Stimulated activated naive CD4-positive, alpha-beta T cell (primary cell): ENCODE results near the gene BCL7C.
"Not testable (repeated sequence)": the region's sequence is repeated elsewhere in the genome, so short reads cannot be mapped to it uniquely, and the experiment has no call there.

Source experiments
- DNase-seq, 6 experiments: peaks; one replicate each; lab custom pipeline; 2025; lab: John Stamatoyannopoulos, UW

Gene BCL7C

DNA sequence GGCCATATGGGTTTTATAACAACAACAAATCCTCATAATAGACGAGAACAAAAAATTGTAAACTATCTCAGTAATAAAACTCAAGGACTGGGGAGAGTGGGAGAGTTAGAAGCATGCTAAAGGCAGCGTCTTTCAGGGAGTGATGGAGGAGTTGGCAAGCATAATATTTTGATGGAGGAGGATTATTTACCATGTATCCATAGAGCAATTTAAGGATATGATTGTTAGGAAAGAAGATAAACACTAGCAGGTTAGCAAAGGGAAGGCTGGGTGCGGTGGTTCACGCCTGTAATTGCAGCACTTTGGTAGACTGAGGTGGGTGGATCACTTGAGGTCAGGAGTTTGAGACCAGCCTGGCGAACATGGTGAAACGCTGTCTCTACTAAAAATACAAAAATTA is 27.8 kb downstream of the BCL7C start:
- DNase-seq: no peak

DNA sequence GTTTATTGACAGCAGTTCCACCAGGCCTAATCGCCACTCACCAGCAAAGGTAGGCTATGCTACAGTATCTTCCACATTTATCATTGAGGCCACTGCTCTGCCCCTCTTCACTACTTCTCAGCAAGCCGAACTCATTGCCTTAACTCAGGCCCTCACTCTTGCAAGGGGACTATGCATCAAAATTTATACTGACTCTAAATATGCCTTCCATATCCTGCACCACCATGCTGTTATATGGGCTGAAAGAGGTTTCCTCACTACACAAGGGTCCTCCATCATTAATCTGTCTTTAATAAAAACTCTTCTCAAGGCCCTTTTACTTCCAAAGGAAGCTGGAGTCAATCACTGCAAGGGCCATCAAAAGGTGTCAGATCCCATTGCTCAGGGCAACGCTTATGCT is 30.7 kb downstream of the BCL7C start:
- not testable (repeated sequence) for DNase-seq

DNA sequence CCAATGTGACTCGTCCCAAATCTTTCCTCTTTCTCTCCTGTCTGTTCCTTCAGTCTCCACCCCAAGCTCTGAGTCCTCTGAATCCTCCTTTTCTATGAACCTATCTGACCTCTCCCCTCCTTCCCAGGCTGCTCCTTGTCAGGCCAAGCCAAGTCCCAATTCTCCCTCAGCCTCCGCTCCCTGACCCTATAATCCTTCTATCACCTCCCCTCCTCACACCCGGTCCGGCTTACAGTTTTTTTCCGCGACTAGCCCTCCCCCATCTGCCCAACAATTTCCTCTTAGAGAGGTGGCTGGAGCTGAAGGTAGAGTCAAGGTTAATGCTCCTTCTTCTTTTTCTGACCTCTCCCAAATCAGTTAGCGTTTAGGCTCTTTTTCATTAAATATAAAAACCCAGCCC is 33.1 kb downstream of the BCL7C start:
- DNase-seq: not testable (repeated sequence)

DNA sequence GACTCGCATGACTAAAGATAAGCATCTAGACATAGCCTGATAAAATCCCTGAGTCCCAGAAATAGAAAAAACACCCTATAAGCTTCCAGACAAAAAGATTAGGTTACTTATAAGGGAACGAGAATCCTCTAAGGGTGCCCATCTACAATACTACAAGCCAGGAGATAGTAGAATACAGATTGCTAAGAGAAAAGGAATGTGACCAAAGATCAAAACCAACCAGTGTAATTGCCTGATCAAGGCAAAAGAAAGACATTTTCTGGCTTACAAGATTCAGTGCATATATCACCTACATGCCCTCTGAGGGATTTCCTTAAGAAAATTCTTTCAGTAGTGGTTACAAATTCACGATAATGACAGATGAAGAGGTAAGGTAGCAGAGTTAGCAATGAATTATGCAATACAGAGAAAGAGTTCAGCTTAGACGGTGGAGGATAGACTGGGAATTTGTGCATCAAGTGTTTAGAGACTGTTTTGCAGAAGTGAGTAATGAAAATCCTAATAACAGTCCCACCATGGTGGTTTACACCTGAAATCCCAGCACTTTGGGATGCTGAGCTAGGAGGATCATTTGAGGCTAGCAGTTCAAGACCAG is 35.0 kb downstream of the BCL7C start:
- DNase-seq: no peak

DNA sequence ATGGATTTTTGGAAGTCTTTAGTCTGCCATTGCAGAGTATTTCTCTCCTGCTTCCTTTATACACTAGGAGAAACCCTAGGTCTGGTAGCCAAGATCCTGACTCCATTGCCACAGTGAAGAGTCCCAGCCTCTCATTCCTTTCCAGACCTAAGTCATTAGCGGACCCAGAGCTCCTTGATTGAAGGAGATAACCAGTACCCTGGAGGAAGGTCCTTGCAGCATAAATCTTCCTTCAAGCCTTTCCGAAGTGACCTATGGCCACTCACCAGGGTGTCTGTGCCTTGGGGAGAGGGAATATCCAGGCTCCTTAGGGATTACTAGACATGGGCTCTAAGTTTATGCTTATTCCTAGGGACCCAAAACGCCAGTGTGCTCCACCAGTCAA is 35.8 kb downstream of the BCL7C start:
- DNase-seq: no peak

DNA sequence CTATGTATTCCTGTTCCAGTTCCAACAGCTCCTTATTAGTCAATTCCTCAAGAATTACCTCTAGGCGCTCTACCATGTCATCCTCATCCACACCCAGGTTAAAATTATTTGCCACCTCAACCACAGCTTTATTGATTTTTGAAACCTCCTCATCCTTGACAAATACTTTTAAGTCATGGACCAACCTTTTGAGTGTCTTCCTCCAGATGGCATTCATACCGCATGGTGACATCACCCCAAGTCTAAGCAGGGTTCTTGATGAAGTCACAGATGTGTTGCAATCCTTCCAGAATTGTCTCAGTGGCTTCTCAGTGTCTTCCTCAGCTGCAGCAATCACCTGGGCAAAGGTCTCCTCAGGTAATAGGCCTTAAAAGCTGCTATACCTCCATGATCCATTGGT is 40.1 kb downstream of the BCL7C start:
- no peak for DNase-seq

DNA sequence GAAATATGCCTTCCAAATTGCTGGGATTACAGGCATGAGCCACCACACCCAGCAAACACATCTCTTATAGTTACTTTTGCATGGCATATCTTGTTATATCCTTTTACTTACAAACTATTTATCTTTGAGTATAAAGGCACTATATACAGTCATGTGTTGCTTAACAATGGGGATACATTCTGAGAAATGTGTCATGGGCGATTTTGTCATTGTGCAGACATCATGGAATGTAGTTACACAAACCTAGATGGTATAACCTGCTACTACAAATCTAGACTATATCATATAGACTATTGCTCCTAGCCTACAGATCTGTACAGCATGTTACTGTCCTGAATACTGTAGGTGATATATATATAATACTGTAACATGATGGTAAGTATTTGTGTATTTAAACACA is 43.6 kb downstream of the BCL7C start:
- DNase-seq: no peak

DNA sequence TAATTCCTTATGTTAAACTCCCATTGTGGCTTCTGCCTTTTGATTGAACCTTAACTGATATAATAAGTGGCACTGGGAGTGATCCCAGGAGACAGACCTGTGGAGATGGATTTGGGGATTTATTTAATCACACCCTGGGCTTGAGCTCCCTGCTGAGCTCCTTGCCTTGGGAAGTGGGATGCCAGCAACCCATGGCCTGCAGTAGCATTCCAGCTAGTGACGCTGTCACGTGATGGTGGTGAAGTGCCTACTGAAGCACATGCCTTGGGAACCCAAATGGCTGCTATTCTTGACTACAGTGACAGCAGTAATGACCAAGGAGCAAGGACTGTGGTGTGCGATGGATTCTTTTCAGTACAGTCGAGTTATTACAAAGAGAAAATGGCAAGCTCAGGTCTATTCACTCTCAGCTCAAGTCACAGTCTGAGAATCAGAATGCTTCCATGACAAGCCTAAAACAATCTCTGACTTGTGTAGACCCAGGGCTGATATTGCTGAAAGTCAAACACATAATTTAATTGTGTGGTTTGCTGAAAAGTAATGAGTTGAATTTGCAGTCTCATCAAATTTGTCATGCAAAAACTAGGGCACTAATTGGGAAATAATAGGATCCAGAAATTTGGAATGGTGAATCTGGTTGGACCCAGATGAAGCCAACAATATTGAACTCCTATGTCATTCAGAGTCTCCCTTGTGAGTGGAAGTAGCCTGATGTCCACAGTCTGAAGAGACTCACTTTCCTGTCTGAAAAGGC is 47.1 kb downstream of the BCL7C start:
- no peak for DNase-seq

DNA sequence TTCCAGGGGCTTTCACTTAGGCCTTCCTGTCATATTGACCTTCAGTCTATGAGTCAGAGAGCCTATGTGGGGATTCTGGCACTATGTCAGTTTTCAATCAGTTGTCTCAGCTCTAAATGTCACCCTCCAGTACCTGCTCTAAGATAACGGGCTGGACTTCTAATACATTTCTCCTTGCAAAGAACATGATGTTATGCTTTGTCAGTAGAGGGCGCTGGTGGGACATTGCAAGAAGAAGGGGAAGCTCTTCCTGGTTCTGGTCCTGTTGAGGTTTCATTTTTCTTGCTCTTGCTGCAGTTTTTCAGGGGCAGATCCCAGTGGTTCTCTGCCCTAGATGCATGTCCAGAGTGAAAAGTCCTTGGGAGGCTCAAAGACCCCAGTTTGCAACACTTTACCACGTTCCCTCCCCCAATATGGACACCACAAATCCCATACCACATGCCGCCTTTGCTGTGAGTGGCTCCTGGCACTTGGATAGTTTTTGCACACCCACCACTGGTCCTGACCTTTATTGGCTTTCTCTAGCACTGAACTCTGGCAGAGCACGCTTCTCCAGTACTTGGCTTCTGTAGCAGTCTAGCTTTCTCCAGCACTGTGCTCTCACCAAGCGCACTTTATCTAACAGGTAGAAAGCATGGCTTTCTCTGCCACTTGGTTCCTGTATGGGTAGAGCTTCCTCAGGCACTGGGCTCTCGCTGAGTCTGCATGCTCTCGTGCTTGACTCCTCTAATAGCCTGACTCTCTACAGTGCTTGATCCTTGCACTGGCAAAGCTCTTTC is 49.0 kb downstream of the BCL7C start:
- peak; percentile 18 to 88 (median 74) for DNase-seq

DNA sequence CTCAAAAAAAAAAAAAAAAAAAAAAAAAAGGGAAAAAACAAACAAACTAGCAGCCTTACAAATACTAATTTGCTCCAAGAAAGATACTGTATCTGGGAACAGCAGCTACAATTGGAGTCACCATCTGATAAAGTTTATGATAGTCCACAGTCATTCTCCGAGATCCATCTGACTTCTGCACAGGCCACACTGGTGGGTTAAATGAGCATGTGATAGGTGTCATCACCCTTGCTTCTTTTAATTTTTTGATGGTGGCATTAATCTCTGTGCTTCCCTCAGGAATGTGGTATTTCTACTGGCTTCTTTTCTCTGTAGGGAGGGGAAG is 49.6 kb downstream of the BCL7C start:
- no peak for DNase-seq

DNA sequence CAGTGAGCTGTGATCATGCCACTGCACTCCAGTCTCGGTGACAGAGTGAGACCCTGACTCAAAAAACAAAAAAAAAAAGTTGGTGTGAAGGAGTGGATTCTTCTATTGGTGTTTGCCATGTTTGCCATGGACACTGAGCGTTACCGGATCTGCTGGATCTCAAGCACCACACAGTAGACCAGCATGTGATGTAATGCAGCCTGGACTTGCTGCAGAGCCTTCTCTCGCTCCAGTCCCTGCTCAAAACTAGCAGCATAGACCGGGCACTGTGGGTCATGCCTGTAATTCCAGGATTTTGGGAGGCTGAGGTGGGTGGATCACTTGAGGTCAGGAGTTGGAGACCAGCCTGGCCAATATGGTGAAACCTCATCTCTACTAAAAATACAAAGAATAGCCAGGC is 50.4 kb downstream of the BCL7C start:
- no peak for DNase-seq

DNA sequence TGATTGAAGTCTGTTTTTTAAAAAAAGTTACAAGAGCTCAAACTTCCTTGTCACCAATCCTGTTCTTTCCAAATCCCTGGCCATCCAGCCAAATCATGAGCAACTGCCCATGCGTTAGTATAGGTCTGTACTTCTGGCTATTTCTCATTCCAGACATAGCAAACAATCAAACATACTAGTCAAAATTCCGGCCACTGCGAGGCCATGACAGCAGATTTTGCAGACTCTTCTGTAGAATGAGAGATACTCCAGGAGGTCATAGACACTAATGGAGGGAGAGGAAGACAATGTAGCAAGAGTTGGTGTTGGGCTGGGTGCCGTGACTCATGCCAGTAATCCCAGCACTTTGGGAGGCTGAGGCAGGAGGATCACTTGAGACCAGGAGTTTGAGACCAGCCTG is 50.9 kb downstream of the BCL7C start:
- DNase-seq: no peak

DNA sequence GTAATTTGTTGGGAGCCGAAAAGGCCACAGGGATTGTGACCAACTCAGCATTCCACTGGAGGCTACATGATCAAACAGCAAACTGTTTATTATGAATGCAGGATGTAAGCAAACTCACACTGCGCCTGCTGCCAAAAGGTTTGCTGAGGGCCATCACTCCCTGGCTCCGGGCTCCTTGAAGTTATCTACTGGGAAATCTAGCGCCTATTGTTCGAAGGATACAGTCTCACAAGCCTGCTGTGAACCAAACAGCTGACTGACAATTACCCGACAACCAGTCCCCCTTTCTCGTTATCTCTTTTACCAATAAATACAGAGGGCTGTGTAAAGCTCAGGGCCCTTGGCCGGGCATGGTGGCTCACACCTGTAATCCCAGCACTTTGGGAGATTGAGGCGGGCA is 52.5 kb downstream of the BCL7C start:
- no peak for DNase-seq

DNA sequence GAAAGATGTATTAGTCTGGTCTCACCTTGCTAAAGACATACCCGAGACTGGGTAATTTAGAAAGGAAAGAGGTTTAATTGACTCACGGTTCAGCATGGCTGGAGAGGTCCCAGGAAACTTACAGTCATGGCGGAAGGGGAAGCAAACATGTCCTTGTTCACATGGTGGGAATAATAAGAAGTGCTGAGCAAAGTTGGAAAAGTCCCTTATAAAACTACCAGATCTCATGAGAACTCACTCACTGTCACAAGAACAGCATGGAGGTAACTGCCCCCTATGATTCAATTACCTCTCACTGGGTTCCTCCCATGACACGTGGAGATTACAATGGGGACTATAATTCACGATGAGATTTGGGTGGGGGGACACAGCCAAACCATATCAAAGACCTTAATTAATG is 53.3 kb downstream of the BCL7C start:
- DNase-seq: no peak

DNA sequence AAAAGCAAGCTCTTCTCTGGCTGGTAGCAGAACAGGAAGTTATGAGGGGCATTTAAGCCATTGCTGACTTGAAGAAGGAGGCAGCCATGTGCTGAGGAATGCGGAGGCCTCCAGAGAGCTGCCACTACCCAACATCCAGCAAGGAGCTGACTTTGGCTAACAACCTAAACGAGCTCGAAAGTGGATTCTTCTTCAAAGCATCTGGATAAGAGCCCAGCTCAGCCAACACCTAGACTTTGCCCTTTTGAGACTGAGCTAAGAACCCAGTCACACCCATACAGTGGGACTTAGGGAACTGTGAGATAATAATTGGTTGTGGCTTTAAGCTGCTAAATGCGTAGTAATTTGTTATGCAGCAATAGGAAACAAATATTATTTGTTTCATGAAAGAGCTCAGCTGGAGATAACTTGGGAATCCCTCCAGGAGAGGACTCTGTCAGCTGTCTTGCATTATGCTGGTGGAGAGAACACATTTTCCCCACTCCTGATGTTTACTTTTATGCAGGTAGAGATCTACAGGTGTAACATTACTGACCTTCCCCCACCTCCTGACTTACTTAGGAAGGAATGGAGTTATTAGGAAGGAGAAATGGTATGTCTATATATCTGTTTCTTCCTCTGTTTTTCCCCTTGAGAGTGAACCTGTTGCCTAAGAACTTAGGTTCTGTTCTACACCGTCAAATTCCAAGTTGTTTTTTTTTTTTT is 54.2 kb downstream of the BCL7C start:
- no peak for DNase-seq

DNA sequence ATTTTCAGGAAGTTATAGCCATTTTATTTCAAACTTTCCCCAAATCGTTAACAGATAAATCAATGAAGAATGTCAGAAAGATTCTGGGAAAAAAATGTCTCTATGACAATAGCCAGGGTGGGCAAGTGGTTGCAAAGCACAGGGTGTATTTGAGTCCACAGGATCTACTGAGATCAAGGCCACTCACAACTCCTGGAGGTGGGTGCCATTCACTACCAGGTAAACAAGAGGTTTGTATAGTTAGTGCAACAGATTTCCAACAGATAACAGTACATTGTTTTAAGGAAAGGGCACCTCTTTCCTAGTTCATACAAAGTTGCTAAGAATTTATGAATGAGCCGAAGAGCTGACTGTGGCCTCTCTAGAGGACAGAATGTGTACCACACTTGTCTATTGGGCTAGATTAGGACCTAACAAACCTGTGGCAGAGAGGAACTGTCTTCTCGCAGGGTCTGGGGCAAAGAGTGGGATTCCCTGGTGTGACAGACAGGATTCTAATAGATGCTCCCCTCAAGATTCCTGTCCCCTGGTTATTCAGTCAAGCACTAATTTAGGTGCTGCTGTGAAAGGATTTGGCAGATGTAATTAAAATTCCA is 54.9 kb downstream of the BCL7C start:
- no peak for DNase-seq

DNA sequence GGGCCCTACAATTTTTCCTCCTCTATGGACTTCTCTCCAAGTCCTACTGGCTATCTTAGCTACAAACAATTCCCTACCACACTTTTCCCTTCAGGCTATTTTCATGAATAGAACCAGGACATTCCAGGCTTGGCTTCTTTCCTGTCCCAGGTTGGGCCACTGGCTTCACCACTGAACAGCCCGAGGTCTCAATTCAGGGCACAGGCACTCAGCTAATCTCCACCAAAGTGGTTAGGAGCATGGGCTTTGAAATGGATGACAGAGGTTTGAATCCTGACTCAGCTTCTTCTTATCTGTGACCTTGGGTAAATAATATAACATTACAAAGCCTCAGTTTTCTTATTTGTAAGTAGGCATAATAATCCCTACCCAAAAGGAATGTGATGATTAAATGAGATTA is 56.0 kb downstream of the BCL7C start:
- DNase-seq: no peak
